CD4-positive, alpha-beta T cell treated with Interleukin-1 beta for 1 hour (primary cell): ENCODE data around the gene MYOM1.
A peak's percentile ranks its signal among the peaks of the same experiment; 100 is the strongest.
"Not testable (repeated sequence)": the region's sequence is repeated elsewhere in the genome, so short reads cannot be mapped to it uniquely, and the experiment has no call there.

ENCODE experiments used
- DNase-seq, 2 donors: peaks; one replicate each; pipeline ENCODE4 v3.0.0-alpha.2; 2020 to 2022

The MYOM1 gene

GRCh38 chr18:3248658-3249359, 29.0 kb upstream of the MYOM1 start:
- DNase-seq: peak; percentile 24 to 65

GRCh38 chr18:3248062-3248657, 28.4 kb upstream of the MYOM1 start:
- DNase-seq: no peak

GRCh38 chr18:3247240-3248061, 27.7 kb upstream of the MYOM1 start, which contains the start of gene MYL12A:
TSS of gene MYL12A (plus strand) at chr18:3247801. CDS start at chr18:3253248, 5,447 bp downstream.
- peak; percentile 93 to 95 for DNase-seq

GRCh38 chr18:3246635-3247239, 27.0 kb upstream of the MYOM1 start:
- DNase-seq: no peak

- DNase-seq: peak; percentile 80 to 85
These were observed 26.3 kb upstream of the MYOM1 start for GRCh38 chr18:3245853-3246634.

GRCh38 chr18:3245185-3245564, 25.4 kb upstream of the MYOM1 start:
- no peak for DNase-seq

- DNase-seq: no peak
These were observed 19.0 kb upstream of the MYOM1 start for GRCh38 chr18:3238742-3239141.

- no peak for DNase-seq
These were observed 16.7 kb upstream of the MYOM1 start for GRCh38 chr18:3236470-3236869.

- DNase-seq: no peak
These were observed 16.1 kb upstream of the MYOM1 start for GRCh38 chr18:3235846-3236245.

GRCh38 chr18:3234457-3234856, 14.7 kb upstream of the MYOM1 start:
- no peak for DNase-seq

- no peak for DNase-seq
These were observed 13.8 kb upstream of the MYOM1 start for GRCh38 chr18:3233433-3234168.

GRCh38 chr18:3233004-3233403, 13.2 kb upstream of the MYOM1 start:
- DNase-seq: no peak

- no peak for DNase-seq
These were observed 10.9 kb upstream of the MYOM1 start for GRCh38 chr18:3230401-3231334.

GRCh38 chr18:3226048-3226447, 6.3 kb upstream of the MYOM1 start:
- no peak for DNase-seq

GRCh38 chr18:3225588-3225987, 5.8 kb upstream of the MYOM1 start:
- no peak for DNase-seq

- DNase-seq: no peak
These were observed 4.5 kb upstream of the MYOM1 start for GRCh38 chr18:3224223-3224622.

- DNase-seq: no peak
These were observed 3.6 kb upstream of the MYOM1 start for GRCh38 chr18:3223356-3223755.

GRCh38 chr18:3221496-3221895, 1.7 kb upstream of the MYOM1 start:
- no peak for DNase-seq

GRCh38 chr18:3220868-3221267, 1.1 kb upstream of the MYOM1 start:
- DNase-seq: not testable (repeated sequence)

- DNase-seq: no peak
These were observed 532 bp downstream of the MYOM1 start for GRCh38 chr18:3219241-3219630.

GRCh38 chr18:3218819-3219218, 949 bp downstream of the MYOM1 start:
- no peak for DNase-seq
